UCSD-AML1 (cell line): ENCODE data around the gene CAMK1D.
A peak's percentile ranks its signal among the peaks of the same experiment; 100 is the strongest.
"Not testable (repeated sequence)": the region's sequence is repeated elsewhere in the genome, so short reads cannot be mapped to it uniquely, and the experiment has no call there.

Experiments
- DNase-seq: peaks from one replicate; lab custom pipeline; 2025; ENCODE audit not compliant: unreplicated experiment; lab: John Stamatoyannopoulos, UW

The CAMK1D gene

GRCh38 chr10:12340371-12340770, 9.0 kb upstream of the CAMK1D start:
- no peak for DNase-seq

DNA sequence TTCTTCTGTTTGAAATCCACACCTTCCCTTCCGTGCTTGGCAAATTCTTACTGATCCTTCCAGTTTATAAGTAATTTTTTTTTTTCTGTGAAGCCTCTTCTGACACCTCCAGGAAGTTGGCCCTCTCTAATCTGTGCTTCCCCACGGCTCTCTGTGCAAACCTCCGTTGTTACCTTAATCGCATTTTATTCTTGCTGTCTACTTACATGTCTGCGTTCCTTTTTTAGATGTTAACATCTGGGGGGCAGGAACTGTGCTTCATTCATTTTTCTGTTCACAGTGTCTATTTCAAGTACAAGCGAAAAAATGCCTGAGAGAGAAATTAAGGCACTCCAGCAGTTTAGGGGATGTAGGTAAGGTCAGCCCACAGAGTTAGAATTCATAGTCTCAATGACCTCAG, 8.4 kb upstream of the CAMK1D start:
- DNase-seq: no peak

GRCh38 chr10:12341526-12341925, 7.8 kb upstream of the CAMK1D start:
- DNase-seq: no peak

DNA sequence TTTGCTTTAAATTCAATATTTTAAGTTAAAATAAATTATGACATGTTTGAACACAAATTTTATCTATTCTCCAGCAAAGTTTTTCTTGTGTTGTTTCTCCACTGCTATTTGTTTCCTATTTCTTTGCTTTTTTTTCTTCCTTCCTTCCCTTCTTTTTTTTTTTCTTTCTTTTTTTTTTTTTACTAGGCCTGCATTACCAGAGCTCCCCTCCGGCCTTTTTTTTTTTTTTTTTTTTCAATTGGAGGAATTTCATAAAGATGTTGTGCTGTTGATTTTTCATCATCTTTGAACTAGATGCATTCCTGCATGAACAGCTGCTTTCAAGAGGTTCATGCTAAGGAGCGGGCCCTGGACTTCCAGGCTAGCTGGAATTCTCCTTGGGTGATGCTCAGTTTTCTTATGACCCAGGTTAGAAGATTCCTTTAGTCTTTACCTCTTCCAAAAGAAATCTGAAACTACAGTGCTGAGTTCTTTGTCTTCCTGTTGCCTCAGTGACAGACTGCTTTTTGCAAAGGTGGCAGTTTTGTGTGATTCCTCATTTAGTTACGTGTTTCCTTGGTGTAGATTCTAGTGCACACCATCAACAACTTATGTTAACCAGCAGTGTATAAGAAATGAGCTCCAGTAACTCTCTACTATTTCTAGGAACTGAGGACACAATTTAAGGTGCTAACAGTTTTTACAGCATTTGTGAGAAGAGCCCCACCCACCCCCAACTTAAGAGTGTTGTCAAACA, 4.8 kb upstream of the CAMK1D start:
- no peak for DNase-seq

GRCh38 chr10:12346707-12347106, 2.6 kb upstream of the CAMK1D start:
- DNase-seq: no peak

- no peak for DNase-seq
Observed at GRCh38 chr10:12348294-12348869, 965 bp upstream of the CAMK1D start.

DNA sequence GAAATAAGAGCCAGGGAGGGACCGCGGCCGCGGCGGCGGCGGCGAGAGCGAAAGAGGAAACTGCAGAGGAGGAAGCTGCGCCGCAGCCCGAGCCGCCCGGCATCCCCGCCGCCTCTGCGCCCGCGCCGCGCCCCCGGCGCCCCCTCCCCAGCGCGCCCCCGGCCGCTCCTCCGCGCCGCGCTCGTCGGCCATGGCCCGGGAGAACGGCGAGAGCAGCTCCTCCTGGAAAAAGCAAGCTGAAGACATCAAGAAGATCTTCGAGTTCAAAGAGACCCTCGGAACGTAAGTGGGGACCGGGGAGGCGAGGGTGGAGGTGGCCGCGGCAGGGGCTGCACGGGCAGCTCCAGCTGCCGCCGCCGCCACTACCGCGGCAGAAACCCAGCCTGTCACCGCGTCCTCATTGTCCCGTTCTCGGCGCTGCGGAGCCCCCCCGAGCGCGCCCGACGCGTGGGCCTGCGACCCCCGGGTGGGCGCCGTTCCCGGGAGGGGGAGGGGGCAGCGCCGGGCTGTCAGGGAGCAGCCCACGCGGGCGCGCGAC, 351 bp downstream of the CAMK1D start:
- no peak for DNase-seq

- DNase-seq: peak; percentile 48
Observed at GRCh38 chr10:12350167-12350872, 973 bp downstream of the CAMK1D start.

DNA sequence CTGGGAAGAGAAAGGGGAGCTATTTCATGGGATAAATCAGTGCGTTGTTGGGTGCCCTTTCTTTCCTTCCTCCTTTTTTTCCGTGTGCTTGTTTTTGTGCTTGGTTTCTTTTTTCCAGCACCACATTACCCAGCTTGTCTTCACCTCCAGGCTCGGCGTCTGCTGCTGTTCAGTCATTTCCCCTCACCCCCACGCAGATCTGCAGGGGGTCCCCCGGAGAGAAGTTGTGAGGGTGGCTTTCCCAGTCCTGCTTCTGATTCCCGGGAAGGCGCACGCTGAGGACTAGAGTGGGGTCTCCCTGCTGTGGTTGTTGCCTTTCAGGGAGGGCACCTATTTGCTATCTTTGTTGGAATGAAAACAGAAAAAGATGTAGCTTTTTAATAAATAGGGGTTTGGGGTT, 1.6 kb downstream of the CAMK1D start:
- DNase-seq: no peak

- DNase-seq: no peak
Observed at GRCh38 chr10:12351447-12351846, 2.1 kb downstream of the CAMK1D start.

- DNase-seq: no peak
Observed at GRCh38 chr10:12351889-12352288, 2.5 kb downstream of the CAMK1D start.

GRCh38 chr10:12353399-12354242, 4.3 kb downstream of the CAMK1D start:
- no peak for DNase-seq

- DNase-seq: not testable (repeated sequence)
Observed at GRCh38 chr10:12354696-12355095, 5.3 kb downstream of the CAMK1D start.

DNA sequence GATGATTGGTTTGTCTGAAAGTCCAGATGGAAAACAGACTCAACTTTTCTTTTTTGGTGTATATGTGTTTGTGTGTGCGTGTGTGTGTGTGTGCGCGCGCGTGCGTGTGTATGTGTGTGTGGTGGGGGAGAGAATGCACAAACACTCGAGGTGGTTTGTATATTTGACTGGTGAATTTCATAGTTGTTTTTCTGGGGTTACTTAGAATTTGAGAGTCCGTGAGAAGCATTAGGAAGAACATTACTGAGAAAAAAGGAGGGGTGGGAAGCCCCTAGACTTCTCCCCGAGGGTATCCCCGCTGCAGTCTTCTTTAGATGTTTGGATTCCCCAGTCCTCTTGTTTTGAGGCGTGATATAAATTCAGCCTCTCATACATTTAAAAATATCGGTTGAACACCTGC, 6.0 kb downstream of the CAMK1D start:
- no peak for DNase-seq

- DNase-seq: no peak
Observed at GRCh38 chr10:12357525-12358151, 8.3 kb downstream of the CAMK1D start.

DNA sequence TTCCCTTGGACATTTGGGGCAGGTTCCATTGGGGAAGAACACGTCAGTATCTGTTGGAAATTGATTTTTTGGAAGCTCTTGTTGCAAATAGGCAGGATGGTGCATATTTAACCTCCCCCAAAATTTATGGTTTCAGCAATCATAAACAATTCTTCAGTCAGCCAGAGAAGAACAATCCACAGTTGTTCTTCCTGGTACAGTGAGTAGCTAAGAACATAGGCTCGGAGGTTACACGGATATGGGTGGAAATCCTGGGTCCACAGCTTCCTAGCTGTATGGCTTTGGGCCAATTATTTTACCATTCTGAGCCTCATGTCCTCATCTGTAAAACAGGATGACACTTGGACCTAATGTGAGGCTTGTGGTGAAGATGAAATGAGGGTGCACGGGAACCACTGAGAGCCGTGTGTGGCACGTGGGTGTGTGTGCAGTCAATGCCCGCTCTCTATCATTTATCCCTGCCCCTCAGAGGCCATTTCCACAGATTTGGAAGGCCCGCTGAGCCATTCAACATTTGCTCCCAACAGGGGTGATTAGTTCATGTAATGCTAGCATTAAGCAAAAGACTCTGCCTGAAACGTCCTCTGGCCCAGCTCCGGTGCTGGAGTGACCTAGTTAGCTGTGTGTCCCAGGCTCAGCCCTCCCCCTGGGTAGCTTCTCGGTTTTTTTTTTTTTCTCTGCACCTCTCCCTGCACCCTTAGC, 9.7 kb downstream of the CAMK1D start:
- no peak for DNase-seq

DNA sequence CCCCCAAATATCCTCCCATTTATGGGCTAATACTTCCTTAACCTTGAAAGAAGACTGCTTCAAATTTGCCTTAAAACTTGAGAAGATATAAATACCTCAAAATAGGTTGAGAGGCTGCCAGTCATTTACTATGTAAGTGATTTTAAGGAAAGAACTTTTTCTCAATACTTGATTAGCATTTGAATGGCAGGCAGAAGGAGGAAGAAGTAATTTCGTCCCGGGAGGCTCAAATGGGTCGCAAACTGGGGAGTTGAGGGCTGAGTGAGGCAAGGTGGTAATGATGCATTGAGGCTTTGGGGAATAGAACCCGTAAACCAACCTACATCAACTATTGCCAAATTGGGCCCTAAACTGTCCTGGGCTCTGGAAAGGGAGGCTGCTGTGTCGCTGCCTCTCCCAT, 11.1 kb downstream of the CAMK1D start:
- no peak for DNase-seq

DNA sequence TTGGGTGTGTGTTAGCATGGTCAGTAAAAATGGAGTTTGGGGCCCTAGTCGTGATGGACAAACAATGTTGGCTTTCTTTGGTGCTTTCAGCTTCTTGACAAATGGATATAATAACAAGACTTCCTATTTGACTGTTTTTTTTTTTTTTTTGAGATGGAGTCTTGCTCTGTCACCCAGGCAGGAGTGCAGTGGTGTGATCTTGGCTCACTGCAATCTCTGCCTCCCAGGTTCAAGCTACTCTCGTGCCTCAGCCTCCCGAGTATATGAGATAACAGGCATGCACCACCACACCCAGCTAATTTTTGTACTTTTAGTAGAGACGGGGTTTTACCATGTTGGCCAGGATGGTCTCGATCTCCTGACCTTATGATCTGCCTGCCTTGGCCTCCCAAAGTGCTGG, 11.8 kb downstream of the CAMK1D start:
- not testable (repeated sequence) for DNase-seq

DNA sequence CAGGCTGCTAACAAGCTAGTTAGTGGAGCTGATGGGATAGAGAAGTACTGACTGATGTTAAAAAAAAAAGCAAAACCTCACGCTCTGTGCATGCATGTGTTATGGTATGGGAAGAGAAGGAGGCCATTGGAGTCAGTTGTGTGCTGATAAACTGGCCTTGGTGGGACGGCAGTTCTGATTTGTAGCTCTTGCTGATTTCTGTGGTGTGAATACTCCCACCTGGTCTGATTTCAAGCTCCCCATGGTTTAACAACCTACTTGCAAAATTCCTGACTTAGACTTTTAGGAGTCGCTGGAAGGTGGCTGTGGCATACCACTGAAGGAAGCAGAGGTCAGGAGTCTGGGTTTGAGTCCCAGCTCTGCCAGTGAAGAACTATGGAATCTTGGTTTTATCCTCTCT, 15.2 kb downstream of the CAMK1D start:
- DNase-seq: no peak

DNA sequence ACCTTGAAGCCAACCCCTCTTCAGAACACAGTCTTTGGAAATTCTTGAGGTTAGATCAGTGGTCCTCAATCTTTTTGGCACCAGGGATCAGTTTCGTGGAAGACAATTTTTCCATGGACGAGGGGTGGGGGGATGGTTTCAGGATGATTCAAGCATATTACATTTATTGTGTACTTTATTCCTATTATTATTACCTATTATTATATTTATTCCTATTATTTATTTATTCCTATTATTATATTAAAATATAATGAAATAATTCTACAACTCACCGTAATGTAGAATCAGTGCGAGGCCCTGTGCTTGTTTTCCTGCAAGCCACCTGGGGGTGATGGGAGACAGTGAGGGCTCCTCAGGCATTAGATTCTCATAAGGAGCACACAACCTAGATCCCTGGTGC, 17.9 kb downstream of the CAMK1D start:
- no peak for DNase-seq
